HepG2 (cell line): ENCODE data around the gene CACNG4. TPM values are rescaled to one million over a fixed set of nuclear protein-coding genes. Genes with fewer than 3 reads are reported as not detected.
A peak's percentile ranks its signal among the peaks of the same experiment; 100 is the strongest.

Experiments used
- ATAC-seq: fragments of 200-7000 bp; cut with Tn5 transposase; 3 replicates; pipeline ENCODE4 v1.9.1; 2020; ENCODE audit warnings: mild to moderate bottlenecking, moderate library complexity
- BruUV-seq: library from RNA; stranded (reverse); fragments of 400-500 nt; replicated peaks from 2 replicates; lab custom pipeline; 2021; lab: Mats Ljungman, UMichigan
- CTCF ChIA-PET: fragments of 300-600 bp; formaldehyde crosslinking; extraction: SDS; loops from one replicate; lab custom pipeline; 2021; ENCODE audit warnings: low total read pairs, inconsistent platforms, low intra/inter-chr PET ratio; lab: Yijun Ruan, JAX
- POLR2A ChIA-PET: fragments of 350-600 bp; sonication (Branson Sonifier 250); formaldehyde crosslinking; loops from one replicate; lab custom pipeline; 2020; ENCODE audit warnings: antibody characterized with exemption, inconsistent platforms; lab: Yijun Ruan, JAX
- DNase-seq: peaks from one replicate; pipeline ENCODE4 v3.0.0-alpha.2; 2015; ENCODE audit warnings: low spot score
- FAIRE-seq: peaks from 3 replicates; lab custom pipeline; 2011; peaks lifted over from hg19 to GRCh38; lab: Jason Lieb, UNC
- H2AFZ ChIP-seq: one replicate; pipeline ENCODE4 v1.6.1; 2011; ENCODE audit warnings: low read length, inconsistent platforms
- H3K27ac ChIP-seq: fragments of 300-600 bp; 3 replicates; pipeline ENCODE4 v1.8.0; 2011; ENCODE audit warnings: mixed run types, mild to moderate bottlenecking, mixed read lengths, low read length, inconsistent platforms; ENCODE audit not compliant: insufficient read depth; ENCODE audit errors: extremely low read length
- H3K27me3 ChIP-seq, 2 experiments: fragments of 200-600 bp in 1 of 2; 2 replicates in 1 of 2; 3 replicates in 1 of 2; pipeline versions ENCODE4 v1.6.0 to v1.8.0; 2011; ENCODE audit warnings: low read length in 2 of 2, mild to moderate bottlenecking in 2 of 2, moderate library complexity in 2 of 2, inconsistent platforms in 1 of 2; ENCODE audit not compliant: insufficient read depth in 2 of 2, control insufficient read depth in 1 of 2
- H3K36me3 ChIP-seq, 2 experiments: fragments of 200-600 bp in 1 of 2; replicated peaks in 1 of 2; 2 replicates in 1 of 2; 3 replicates in 1 of 2; pipeline versions ENCODE4 v1.5.1 to v1.8.0; 2011; ENCODE audit warnings: low read length in 2 of 2, inconsistent platforms in 1 of 2; ENCODE audit not compliant: insufficient read depth in 2 of 2, control insufficient read depth in 1 of 2
- H3K4me1 ChIP-seq: 2 replicates; pipeline ENCODE4 v1.5.1; 2012; ENCODE audit warnings: low read length, inconsistent platforms; ENCODE audit not compliant: insufficient read depth
- H3K4me2 ChIP-seq: 2 replicates; pipeline ENCODE4 v1.6.0; 2011; ENCODE audit warnings: low read depth, low read length, inconsistent platforms
- H3K4me3 ChIP-seq, 3 experiments: fragments of 200-600 bp in 1 of 3; sonication (generic), shearing (Covaris generic) in 1 of 3; replicated peaks in 1 of 3; 2 replicates each; pipeline ENCODE4 v1.5.1; 2011 to 2016; ENCODE audit warnings: low read length in 3 of 3, inconsistent platforms in 2 of 3, low read depth in 2 of 3, mild to moderate bottlenecking in 2 of 3, control low read depth in 1 of 3, mixed read lengths in 1 of 3; ENCODE audit not compliant: insufficient read depth in 1 of 3
- H3K79me2 ChIP-seq: one replicate; pipeline ENCODE4 v1.6.1; 2011; ENCODE audit warnings: low read length, inconsistent platforms; ENCODE audit not compliant: insufficient read depth
- H3K9ac ChIP-seq: 2 replicates; pipeline ENCODE4 v1.6.0; 2011; ENCODE audit warnings: mild to moderate bottlenecking, low read depth, low read length, inconsistent platforms; ENCODE audit not compliant: insufficient read depth
- H3K9me3 ChIP-seq: 2 replicates; pipeline ENCODE4 v1.5.1; 2012; ENCODE audit warnings: mild to moderate bottlenecking, low read length
- H4K20me1 ChIP-seq: 2 replicates; pipeline ENCODE4 v1.6.0; 2011; ENCODE audit warnings: inconsistent platforms, mild to moderate bottlenecking, low read length, moderate library complexity; ENCODE audit not compliant: insufficient read depth
- PHB2 ChIP-seq: fragments of 450-650 bp; IDR thresholded peaks from 2 replicates; pipeline ENCODE4 v1.6.1; 2018; ENCODE audit not compliant: partially characterized antibody
- ZFP62 ChIP-seq: sonication (generic); formaldehyde crosslinking; IDR thresholded peaks from 2 replicates; pipeline ENCODE4 v1.4.0; 2020; ENCODE audit warnings: missing genetic modification reagents
- ZNF263 ChIP-seq: sonication (generic); formaldehyde crosslinking; IDR thresholded peaks from 2 replicates; pipeline ENCODE4 v1.4.0; 2020; ENCODE audit warnings: missing genetic modification reagents
- ZNF335 ChIP-seq: sonication (generic); formaldehyde crosslinking; IDR thresholded peaks from 2 replicates; pipeline ENCODE4 v1.4.0; 2020; ENCODE audit warnings: missing genetic modification reagents
- ZNF687 ChIP-seq: sonication (generic); formaldehyde crosslinking; IDR thresholded peaks from 2 replicates; pipeline ENCODE4 v1.5.1; 2020; ENCODE audit warnings: mild to moderate bottlenecking, missing genetic modification reagents, moderate library complexity
- WGBS: methylation state at CpG from one replicate; pipeline ENCODE4 v1.1.6; 2017; ENCODE audit warnings: low lambda C conversion rate; 5-methylcytosine and 5-hydroxymethylcytosine counted together
- in situ Hi-C: cut with HindIII; loops from 2 replicates; pipeline ENCODE4 v1.10.0; 2017; ENCODE audit warnings: low pct_unique_long_range_greater_than_20kb; ENCODE audit not compliant: extremely low pct_ligation_motif_present
- intact Hi-C: fragments of 100-400 bp; cut with micrococcal nuclease; formaldehyde crosslinking; loops from one replicate; pipeline ENCODE4 v1.10.0; 2022; ENCODE audit not compliant: unreplicated experiment
- polyA plus RNA-seq, 8 experiments: library from polyadenylated mRNA; depleted of rRNA in 3 of 8; stranded (reverse) in 7 of 8; unstranded in 1 of 8; fragments of >200 nt; fragmentation: Illumina TruSeq in 4 of 8; extraction: Trizol in 4 of 8; gene quantifications; 2 replicates each; pipeline versions ENCODE4 v1.2.1 to v1.2.3, GENCODE V29; 2011 to 2016; ENCODE audit warnings: low read depth in 4 of 8, missing spikeins in 1 of 8, mixed read lengths in 1 of 8; ENCODE audit not compliant: insufficient read depth in 1 of 8
- total RNA-seq, 5 experiments: library from RNA; depleted of rRNA; stranded (reverse); fragments of >200 nt; fragmentation: Illumina TruSeq; extraction: Trizol; gene quantifications; 2 replicates each; pipeline ENCODE4 v1.2.3, GENCODE V29; 2016; ENCODE audit warnings: low read depth in 1 of 5
- TF ChIP-seq, protein P1 (sequence below): sonication (generic); formaldehyde crosslinking; IDR thresholded peaks from 2 replicates; pipeline ENCODE4 v1.4.0; 2020; ENCODE audit warnings: missing genetic modification reagents, borderline replicate concordance
- TF ChIP-seq, protein P2 (sequence below): sonication (generic); formaldehyde crosslinking; IDR thresholded peaks from 2 replicates; pipeline ENCODE4 v1.9.0; 2021; ENCODE audit warnings: mild to moderate bottlenecking, missing genetic modification reagents

Gene CACNG4
- total and polyA plus RNA-seq, 2 of the 13 experiments (the other 11 are each of a cell fraction or from before 2014, with no cell fraction given): 0.09 TPM

DNA sequence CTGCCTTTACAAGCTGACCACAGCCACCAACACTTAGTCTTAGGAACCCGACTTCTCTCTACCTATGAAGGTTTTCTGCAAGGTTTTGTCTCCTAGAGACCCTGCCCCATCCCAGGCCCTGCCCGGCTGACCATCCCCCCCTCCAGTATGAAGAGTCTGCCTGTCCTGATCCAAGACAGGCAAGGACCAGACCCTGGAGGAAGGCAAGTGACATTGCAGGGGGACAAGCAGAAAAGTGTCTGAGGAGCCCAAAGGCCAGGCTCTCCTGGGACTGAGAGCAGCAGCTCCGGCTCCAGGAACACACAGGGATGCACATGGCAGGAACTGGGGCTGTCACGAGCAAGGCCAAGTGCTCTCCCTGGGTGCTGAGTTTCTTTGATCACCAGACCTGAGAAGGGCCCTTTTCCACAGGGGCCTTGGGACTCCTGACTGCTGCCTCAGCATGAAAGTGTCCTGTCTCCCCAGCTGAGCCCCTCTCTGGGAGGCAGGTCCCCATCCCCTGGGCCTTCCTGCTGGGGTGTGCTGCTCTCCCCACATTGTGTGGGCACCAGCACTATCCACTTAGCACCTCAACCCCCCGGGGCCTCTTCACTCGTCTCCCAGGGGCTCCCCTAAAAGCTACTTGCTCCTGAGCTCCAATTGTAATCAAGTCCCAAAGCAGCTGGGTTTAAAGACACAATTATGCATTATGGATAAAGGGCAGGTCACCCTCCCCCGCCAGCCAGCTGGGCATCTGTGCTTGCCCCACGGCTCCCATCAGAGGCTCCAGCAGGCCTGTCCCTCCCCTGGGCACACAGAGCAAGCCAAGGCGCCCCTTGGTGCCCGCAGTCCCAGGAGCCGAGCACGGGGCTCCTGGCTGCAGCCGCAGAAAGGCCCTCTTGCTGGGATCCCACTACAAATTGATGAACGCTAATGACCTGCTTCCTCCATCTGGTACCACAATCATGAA lies 11.6 kb upstream of the CACNG4 start:
- in situ Hi-C loops: no loop called here
- DNase-seq (no peak), FAIRE-seq (no peak), ATAC-seq (peak; percentile 46)
- WGBS: 58% methylated on average over 13 of the region's 14 CpGs
- no peak overlapping the region for H3K27ac ChIP-seq
- POLR2A ChIA-PET: no interaction called here
- H3K79me2 ChIP-seq: no peaks in the 10 kb centered on the region
- peaks cover 33% of the 10 kb centered on the region for H3K4me1 ChIP-seq
- H3K36me3 ChIP-seq: no peaks in the 10 kb centered on the region
- H3K27me3 ChIP-seq: peaks cover 0 to 19% of the 10 kb centered on the region in 2 experiments; a peak in 3 of 5 replicates
- intact Hi-C loops: no loop called here
- H2AFZ ChIP-seq: no peak overlapping the region
- H3K4me2 ChIP-seq: no peak overlapping the region
- H3K4me3 ChIP-seq: no peak overlapping the region
- BruUV-seq: no TSS peak
- CTCF ChIA-PET: no interaction called here
- H4K20me1 ChIP-seq: no peaks in the 10 kb centered on the region
- H3K9ac ChIP-seq: no peak overlapping the region
- no peak for TF ChIP-seq PHB2
- no peak for TF ChIP-seq ZNF263 (CRISPR knock-in tag)
- TF ChIP-seq, protein P1, sequence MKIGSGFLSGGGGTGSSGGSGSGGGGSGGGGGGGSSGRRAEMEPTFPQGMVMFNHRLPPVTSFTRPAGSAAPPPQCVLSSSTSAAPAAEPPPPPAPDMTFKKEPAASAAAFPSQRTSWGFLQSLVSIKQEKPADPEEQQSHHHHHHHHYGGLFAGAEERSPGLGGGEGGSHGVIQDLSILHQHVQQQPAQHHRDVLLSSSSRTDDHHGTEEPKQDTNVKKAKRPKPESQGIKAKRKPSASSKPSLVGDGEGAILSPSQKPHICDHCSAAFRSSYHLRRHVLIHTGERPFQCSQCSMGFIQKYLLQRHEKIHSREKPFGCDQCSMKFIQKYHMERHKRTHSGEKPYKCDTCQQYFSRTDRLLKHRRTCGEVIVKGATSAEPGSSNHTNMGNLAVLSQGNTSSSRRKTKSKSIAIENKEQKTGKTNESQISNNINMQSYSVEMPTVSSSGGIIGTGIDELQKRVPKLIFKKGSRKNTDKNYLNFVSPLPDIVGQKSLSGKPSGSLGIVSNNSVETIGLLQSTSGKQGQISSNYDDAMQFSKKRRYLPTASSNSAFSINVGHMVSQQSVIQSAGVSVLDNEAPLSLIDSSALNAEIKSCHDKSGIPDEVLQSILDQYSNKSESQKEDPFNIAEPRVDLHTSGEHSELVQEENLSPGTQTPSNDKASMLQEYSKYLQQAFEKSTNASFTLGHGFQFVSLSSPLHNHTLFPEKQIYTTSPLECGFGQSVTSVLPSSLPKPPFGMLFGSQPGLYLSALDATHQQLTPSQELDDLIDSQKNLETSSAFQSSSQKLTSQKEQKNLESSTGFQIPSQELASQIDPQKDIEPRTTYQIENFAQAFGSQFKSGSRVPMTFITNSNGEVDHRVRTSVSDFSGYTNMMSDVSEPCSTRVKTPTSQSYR (CRISPR knock-in tag): no peak
- no peak for TF ChIP-seq ZFP62 (CRISPR knock-in tag)
- peak; percentile 30 for TF ChIP-seq ZNF687 (CRISPR knock-in tag)
- no peak for TF ChIP-seq ZNF335 (CRISPR knock-in tag)
- TF ChIP-seq, protein P2, sequence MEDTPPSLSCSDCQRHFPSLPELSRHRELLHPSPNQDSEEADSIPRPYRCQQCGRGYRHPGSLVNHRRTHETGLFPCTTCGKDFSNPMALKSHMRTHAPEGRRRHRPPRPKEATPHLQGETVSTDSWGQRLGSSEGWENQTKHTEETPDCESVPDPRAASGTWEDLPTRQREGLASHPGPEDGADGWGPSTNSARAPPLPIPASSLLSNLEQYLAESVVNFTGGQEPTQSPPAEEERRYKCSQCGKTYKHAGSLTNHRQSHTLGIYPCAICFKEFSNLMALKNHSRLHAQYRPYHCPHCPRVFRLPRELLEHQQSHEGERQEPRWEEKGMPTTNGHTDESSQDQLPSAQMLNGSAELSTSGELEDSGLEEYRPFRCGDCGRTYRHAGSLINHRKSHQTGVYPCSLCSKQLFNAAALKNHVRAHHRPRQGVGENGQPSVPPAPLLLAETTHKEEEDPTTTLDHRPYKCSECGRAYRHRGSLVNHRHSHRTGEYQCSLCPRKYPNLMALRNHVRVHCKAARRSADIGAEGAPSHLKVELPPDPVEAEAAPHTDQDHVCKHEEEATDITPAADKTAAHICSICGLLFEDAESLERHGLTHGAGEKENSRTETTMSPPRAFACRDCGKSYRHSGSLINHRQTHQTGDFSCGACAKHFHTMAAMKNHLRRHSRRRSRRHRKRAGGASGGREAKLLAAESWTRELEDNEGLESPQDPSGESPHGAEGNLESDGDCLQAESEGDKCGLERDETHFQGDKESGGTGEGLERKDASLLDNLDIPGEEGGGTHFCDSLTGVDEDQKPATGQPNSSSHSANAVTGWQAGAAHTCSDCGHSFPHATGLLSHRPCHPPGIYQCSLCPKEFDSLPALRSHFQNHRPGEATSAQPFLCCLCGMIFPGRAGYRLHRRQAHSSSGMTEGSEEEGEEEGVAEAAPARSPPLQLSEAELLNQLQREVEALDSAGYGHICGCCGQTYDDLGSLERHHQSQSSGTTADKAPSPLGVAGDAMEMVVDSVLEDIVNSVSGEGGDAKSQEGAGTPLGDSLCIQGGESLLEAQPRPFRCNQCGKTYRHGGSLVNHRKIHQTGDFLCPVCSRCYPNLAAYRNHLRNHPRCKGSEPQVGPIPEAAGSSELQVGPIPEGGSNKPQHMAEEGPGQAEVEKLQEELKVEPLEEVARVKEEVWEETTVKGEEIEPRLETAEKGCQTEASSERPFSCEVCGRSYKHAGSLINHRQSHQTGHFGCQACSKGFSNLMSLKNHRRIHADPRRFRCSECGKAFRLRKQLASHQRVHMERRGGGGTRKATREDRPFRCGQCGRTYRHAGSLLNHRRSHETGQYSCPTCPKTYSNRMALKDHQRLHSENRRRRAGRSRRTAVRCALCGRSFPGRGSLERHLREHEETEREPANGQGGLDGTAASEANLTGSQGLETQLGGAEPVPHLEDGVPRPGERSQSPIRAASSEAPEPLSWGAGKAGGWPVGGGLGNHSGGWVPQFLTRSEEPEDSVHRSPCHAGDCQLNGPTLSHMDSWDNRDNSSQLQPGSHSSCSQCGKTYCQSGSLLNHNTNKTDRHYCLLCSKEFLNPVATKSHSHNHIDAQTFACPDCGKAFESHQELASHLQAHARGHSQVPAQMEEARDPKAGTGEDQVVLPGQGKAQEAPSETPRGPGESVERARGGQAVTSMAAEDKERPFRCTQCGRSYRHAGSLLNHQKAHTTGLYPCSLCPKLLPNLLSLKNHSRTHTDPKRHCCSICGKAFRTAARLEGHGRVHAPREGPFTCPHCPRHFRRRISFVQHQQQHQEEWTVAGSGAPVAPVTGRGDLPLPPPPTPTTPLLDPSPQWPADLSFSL (CRISPR knock-in tag): no peak
- H3K9me3 ChIP-seq: no peaks in the 10 kb centered on the region
